Naive thymus-derived CD4-positive, alpha-beta T cell (primary cell): ENCODE measurements around the gene PHACTR1. TPM values are rescaled to one million over a fixed set of nuclear protein-coding genes. Genes with fewer than 3 reads are reported as not detected.
A peak's percentile ranks its signal among the peaks of the same experiment; 100 is the strongest.

ENCODE experiments used
- ATAC-seq: fragments of 150-1000 bp; cut with Tn5 transposase; 2 replicates; pipeline ENCODE4 v1.10.0; 2021; ENCODE audit warnings: mild to moderate bottlenecking, moderate library complexity
- CTCF ChIA-PET: fragments of 350-600 bp; sonication (Branson Sonifier 250); formaldehyde crosslinking; loops from one replicate; lab custom pipeline; 2021; ENCODE audit warnings: antibody characterized with exemption; lab: Charles Lee
- POLR2A ChIA-PET: fragments of 350-600 bp; sonication (Branson Sonifier 250); formaldehyde crosslinking; loops from one replicate; lab custom pipeline; 2021; ENCODE audit warnings: antibody characterized with exemption, inconsistent platforms; lab: Charles Lee
- DNase-seq, 9 donors: peaks; one replicate each; pipeline versions ENCODE4 v3.0.0 to v3.0.0-alpha.2; 2020 to 2022; ENCODE audit warnings: mixed read lengths in 1 of 9
- H3K27ac ChIP-seq: one replicate; pipeline ENCODE4 v1.7.0; 2013; ENCODE audit warnings: mild to moderate bottlenecking, low read depth, low read length, moderate library complexity
- H3K27me3 ChIP-seq, 2 donors: one replicate each; pipeline ENCODE4 v1.7.0; 2013; ENCODE audit warnings: low read length in 2 of 2, mild to moderate bottlenecking in 2 of 2, moderate library complexity in 2 of 2; ENCODE audit not compliant: control insufficient read depth in 2 of 2, insufficient read depth in 2 of 2
- H3K36me3 ChIP-seq, 3 experiments: 1 replicate in 2 of 3; 2 replicates in 1 of 3; pipeline ENCODE4 v1.7.0; 2013; ENCODE audit warnings: low read length in 3 of 3, mild to moderate bottlenecking in 3 of 3, moderate library complexity in 1 of 3; ENCODE audit not compliant: insufficient read depth in 3 of 3, control insufficient read depth in 2 of 3
- H3K4me1 ChIP-seq, 2 donors: one replicate each; pipeline ENCODE4 v1.7.0; 2013; ENCODE audit warnings: low read length in 2 of 2, mild to moderate bottlenecking in 2 of 2, moderate library complexity in 1 of 2; ENCODE audit not compliant: control insufficient read depth in 2 of 2, insufficient read depth in 2 of 2
- H3K4me3 ChIP-seq: 2 replicates; pipeline ENCODE4 v1.7.0; 2013; ENCODE audit warnings: mild to moderate bottlenecking, low read length
- H3K9me3 ChIP-seq, 3 experiments: 1 replicate in 2 of 3; 2 replicates in 1 of 3; pipeline ENCODE4 v1.7.0; 2013; ENCODE audit warnings: low read length in 3 of 3; ENCODE audit not compliant: control insufficient read depth in 2 of 3
- H3K27ac Mint-ChIP-seq, 9 donors: one replicate each; pipeline ENCODE4 v1.8.0; 2020 to 2022; ENCODE audit warnings: mixed read lengths in 9 of 9, mild to moderate bottlenecking in 8 of 9, moderate library complexity in 5 of 9, inconsistent platforms in 2 of 9
- H3K27me3 Mint-ChIP-seq, 5 donors: one replicate each; pipeline ENCODE4 v1.8.0; 2021 to 2022; ENCODE audit warnings: mixed read lengths in 5 of 5, mild to moderate bottlenecking in 1 of 5
- H3K36me3 Mint-ChIP-seq, 5 donors: one replicate each; pipeline ENCODE4 v1.8.0; 2020 to 2022; ENCODE audit warnings: mixed read lengths in 5 of 5, mild to moderate bottlenecking in 3 of 5, inconsistent platforms in 1 of 5
- H3K4me1 Mint-ChIP-seq, 7 donors: one replicate each; pipeline ENCODE4 v1.8.0; 2020 to 2022; ENCODE audit warnings: mixed read lengths in 7 of 7, mild to moderate bottlenecking in 3 of 7, inconsistent platforms in 1 of 7
- H3K4me3 Mint-ChIP-seq, 10 donors: one replicate each; pipeline ENCODE4 v1.8.0; 2020 to 2022; ENCODE audit warnings: mild to moderate bottlenecking in 10 of 10, mixed read lengths in 10 of 10, moderate library complexity in 6 of 10, inconsistent platforms in 2 of 10
- H3K9me3 Mint-ChIP-seq, 11 donors: one replicate each; pipeline ENCODE4 v1.8.0; 2020 to 2022; ENCODE audit warnings: mixed read lengths in 11 of 11, mild to moderate bottlenecking in 4 of 11, inconsistent platforms in 1 of 11, moderate library complexity in 1 of 11
- intact Hi-C, 2 donors: fragments of 100-400 bp; cut with micrococcal nuclease; formaldehyde crosslinking; loops; one replicate each; pipeline ENCODE4 v1.15.1; 2023
- polyA plus RNA-seq, 2 donors: library from polyadenylated mRNA; unstranded; fragments of 300-500 nt; fragmentation: Illumina TruSeq; gene quantifications; one replicate each; pipeline ENCODE4 v1.2.3, GENCODE V29; 2021
- total RNA-seq, 6 experiments: library from RNA in 5 of 6; stranded (reverse) in 5 of 6; gene quantifications; 1 replicate in 5 of 6; 2 replicates in 1 of 6; pipeline ENCODE4 v1.2.3 and lab custom pipeline; 2021 to 2026

PHACTR1 gene
- total and polyA plus RNA-seq, 7 experiments from 2014 or later = 0.18 to 43.1 (median 0.62) TPM

- peaks cover 0 to 4% (median 0%) of the 10 kb centered on the region in 5 donors for H3K27me3 Mint-ChIP-seq
- H3K36me3 ChIP-seq = no peaks in the 10 kb centered on the region
- ATAC-seq = no peak
- H3K4me1 ChIP-seq = peaks cover 0 to 5% of the 10 kb centered on the region in 2 donors
- H3K4me3 Mint-ChIP-seq = no peak overlapping the region
- intact Hi-C loops = no loop called here
- H3K36me3 Mint-ChIP-seq = peaks cover 0 to 18% (median 10%) of the 10 kb centered on the region in 5 donors
- peak overlapping the region in 2 of 9 donors; percentile 33 to 53 for H3K27ac Mint-ChIP-seq
- ChIA-PET CTCF (no interaction called here), POLR2A (interaction anchor here (0.6 kb wide), 1 partner anchor 533 kb away, joined by 3 read pairs; no protein-coding TSS in a partner anchor)
- peaks cover 0 to 4% (median 0%) of the 10 kb centered on the region in 3 experiments for H3K9me3 ChIP-seq
- peaks cover 0 to 11% (median 2%) of the 10 kb centered on the region in 11 donors for H3K9me3 Mint-ChIP-seq
- no peak overlapping the region for H3K4me3 ChIP-seq
- no peak overlapping the region for H3K27ac ChIP-seq
- H3K4me1 Mint-ChIP-seq = peaks cover 4 to 18% (median 14%) of the 10 kb centered on the region in 7 donors
- DNase-seq = no peak
- H3K27me3 ChIP-seq = no peaks in the 10 kb centered on the region
These were observed 544.3 kb downstream of the PHACTR1 start for GRCh38 chr6:13260831-13261230.

DNA sequence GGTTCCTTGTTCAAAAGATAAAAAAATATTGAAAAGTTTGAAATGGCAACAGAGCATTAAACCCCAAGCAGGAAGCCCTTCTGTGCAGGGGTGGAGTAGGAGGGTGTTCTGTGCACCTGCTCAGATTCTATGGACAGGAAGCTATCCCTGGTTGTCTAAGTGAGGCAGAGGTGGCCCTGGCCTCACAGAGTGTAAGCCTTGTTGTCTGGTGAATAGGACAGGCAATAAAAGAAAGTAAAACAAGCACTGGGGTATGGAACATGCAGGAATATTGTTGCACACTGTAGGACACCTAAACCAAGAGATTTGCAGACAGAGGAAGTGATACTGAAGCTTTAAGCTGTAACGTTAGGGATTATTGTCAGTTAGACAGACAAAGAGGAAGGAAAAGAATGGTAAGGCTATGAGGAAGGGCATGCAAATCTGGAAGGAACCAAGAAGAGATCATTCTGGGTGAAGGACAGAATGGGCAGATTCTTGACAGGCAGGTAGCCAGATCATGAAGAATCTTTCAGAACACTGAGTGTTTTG is 545.0 kb downstream of the PHACTR1 start:
- POLR2A ChIA-PET = no interaction called here
- peaks cover 0 to 8% (median 2%) of the 10 kb centered on the region in 11 donors for H3K9me3 Mint-ChIP-seq
- peaks cover 4 to 18% (median 14%) of the 10 kb centered on the region in 7 donors for H3K4me1 Mint-ChIP-seq
- CTCF ChIA-PET = no interaction called here
- ATAC-seq = peak; percentile 87
- H3K4me1 ChIP-seq = peaks cover 0 to 5% of the 10 kb centered on the region in 2 donors
- H3K27me3 ChIP-seq = no peaks in the 10 kb centered on the region
- H3K27ac ChIP-seq = no peak overlapping the region
- no peak overlapping the region for H3K4me3 Mint-ChIP-seq
- H3K9me3 ChIP-seq = no peaks in the 10 kb centered on the region
- H3K4me3 ChIP-seq = no peak overlapping the region
- peak in 5 of 9 donors; percentile 15 to 35 (median 19) for DNase-seq
- intact Hi-C loops = no loop called here
- peaks cover 0 to 7% (median 0%) of the 10 kb centered on the region in 5 donors for H3K27me3 Mint-ChIP-seq
- peak overlapping the region in 4 of 9 donors; percentile 10 to 65 (median 22) for H3K27ac Mint-ChIP-seq
- no peaks in the 10 kb centered on the region for H3K36me3 ChIP-seq
- peaks cover 3 to 22% (median 13%) of the 10 kb centered on the region in 5 donors for H3K36me3 Mint-ChIP-seq

DNA sequence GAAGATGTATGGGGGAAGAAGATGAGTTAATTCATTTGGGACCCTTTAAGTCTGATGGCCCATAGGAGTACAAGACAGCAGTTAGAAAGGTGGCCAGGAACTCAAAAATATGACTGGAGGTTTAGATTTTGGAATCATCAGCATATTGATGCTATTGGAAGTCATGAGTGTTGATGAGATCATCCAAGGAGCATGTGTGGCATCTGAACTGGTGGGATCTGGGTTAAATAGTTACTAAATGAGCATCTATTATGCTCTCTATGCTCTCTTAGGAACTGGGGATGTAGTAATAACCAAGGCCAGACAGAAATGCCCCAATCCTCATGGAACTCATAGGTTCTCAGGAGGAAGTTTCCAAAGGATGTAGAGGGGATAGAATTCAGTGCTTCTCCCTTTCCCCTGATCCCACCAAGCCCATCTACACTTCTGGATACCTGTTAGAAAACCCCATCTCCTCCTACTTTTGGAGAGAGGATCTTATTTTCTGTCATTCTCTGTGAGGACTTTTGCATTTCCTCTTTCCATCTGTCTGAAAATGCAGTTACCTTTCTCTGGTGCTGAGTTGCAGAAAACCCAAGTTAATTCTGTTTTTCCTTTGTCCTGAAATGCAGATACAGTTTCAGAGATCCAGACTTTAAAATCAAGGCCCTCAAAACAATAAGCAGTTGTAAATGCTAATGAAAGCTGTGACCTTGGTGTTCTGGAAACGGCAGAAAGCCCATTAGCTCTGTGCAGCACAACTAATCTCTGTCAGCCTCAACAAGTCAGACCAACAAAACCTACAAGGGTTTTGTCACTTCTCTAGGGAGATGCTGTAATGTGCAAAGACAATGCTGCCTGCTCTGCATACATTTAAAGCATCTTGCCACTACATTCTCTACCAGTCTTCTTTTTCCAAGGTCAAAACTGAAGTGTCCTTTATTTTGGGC is 546.0 kb downstream of the PHACTR1 start:
- Histone ChIP-seq H3K36me3 (no peaks in the 10 kb centered on the region), H3K27ac (no peak overlapping the region), H3K4me3 (no peak overlapping the region), H3K9me3 (no peaks in the 10 kb centered on the region), H3K27me3 (no peaks in the 10 kb centered on the region), H3K4me1 (peaks cover 0 to 5% of the 10 kb centered on the region in 2 donors)
- CTCF ChIA-PET = no interaction called here
- Mint-ChIP-seq H3K4me3 (no peak overlapping the region), H3K27ac (no peak overlapping the region), H3K9me3 (peaks cover 0 to 5% (median 0%) of the 10 kb centered on the region in 11 donors), H3K4me1 (peaks cover 4 to 18% (median 14%) of the 10 kb centered on the region in 7 donors), H3K36me3 (peaks cover 3 to 17% (median 14%) of the 10 kb centered on the region in 5 donors), H3K27me3 (peaks cover 0 to 7% (median 0%) of the 10 kb centered on the region in 5 donors)
- POLR2A ChIA-PET = no interaction called here
- ATAC-seq = no peak
- no peak for DNase-seq
- intact Hi-C loops = no loop called here

GRCh38 chr6:13263669-13264068 is 547.1 kb downstream of the PHACTR1 start:
- H3K9me3 Mint-ChIP-seq = peaks cover 0 to 5% (median 0%) of the 10 kb centered on the region in 11 donors
- ChIA-PET POLR2A (no interaction called here), CTCF (no interaction called here)
- Histone ChIP-seq H3K4me3 (no peak overlapping the region), H3K27me3 (no peaks in the 10 kb centered on the region), H3K4me1 (peaks cover 0 to 5% of the 10 kb centered on the region in 2 donors), H3K27ac (no peak overlapping the region), H3K36me3 (no peaks in the 10 kb centered on the region), H3K9me3 (no peaks in the 10 kb centered on the region)
- DNase-seq (no peak), ATAC-seq (no peak)
- H3K36me3 Mint-ChIP-seq = peaks cover 0 to 16% (median 14%) of the 10 kb centered on the region in 5 donors
- H3K4me1 Mint-ChIP-seq = peaks cover 4 to 18% (median 14%) of the 10 kb centered on the region in 7 donors
- peaks cover 0 to 7% (median 0%) of the 10 kb centered on the region in 5 donors for H3K27me3 Mint-ChIP-seq
- intact Hi-C loops = no loop called here
- no peak overlapping the region for H3K4me3 Mint-ChIP-seq
- no peak overlapping the region for H3K27ac Mint-ChIP-seq

GRCh38 chr6:13267142-13267651 is 550.6 kb downstream of the PHACTR1 start:
- POLR2A ChIA-PET = no interaction called here
- Histone ChIP-seq H3K36me3 (no peaks in the 10 kb centered on the region), H3K9me3 (no peaks in the 10 kb centered on the region), H3K4me1 (no peaks in the 10 kb centered on the region), H3K27ac (no peak overlapping the region), H3K4me3 (no peak overlapping the region), H3K27me3 (no peaks in the 10 kb centered on the region)
- intact Hi-C loops = no loop called here
- CTCF ChIA-PET = no interaction called here
- ATAC-seq (no peak), DNase-seq (no peak)
- Mint-ChIP-seq H3K27me3 (peaks cover 0 to 9% (median 0%) of the 10 kb centered on the region in 5 donors), H3K4me3 (no peak overlapping the region), H3K4me1 (peaks cover 0 to 6% (median 2%) of the 10 kb centered on the region in 7 donors), H3K36me3 (peaks cover 0 to 17% (median 15%) of the 10 kb centered on the region in 5 donors), H3K9me3 (peaks cover 0 to 5% (median 0%) of the 10 kb centered on the region in 11 donors), H3K27ac (no peak overlapping the region)

GRCh38 chr6:13268913-13269518 is 552.4 kb downstream of the PHACTR1 start:
- ChIA-PET POLR2A (no interaction called here), CTCF (no interaction called here)
- Mint-ChIP-seq H3K27ac (no peak overlapping the region), H3K27me3 (peaks cover 0 to 12% (median 0%) of the 10 kb centered on the region in 5 donors), H3K4me3 (no peak overlapping the region), H3K9me3 (peaks cover 0 to 5% (median 0%) of the 10 kb centered on the region in 11 donors), H3K36me3 (peaks cover 0 to 18% (median 15%) of the 10 kb centered on the region in 5 donors), H3K4me1 (peaks cover 8 to 24% (median 17%) of the 10 kb centered on the region in 7 donors)
- no peaks in the 10 kb centered on the region for H3K36me3 ChIP-seq
- intact Hi-C loops = no loop called here
- H3K4me1 ChIP-seq = peaks cover 8 to 12% of the 10 kb centered on the region in 2 donors
- H3K4me3 ChIP-seq = no peak overlapping the region
- DNase-seq (no peak), ATAC-seq (no peak)
- no peaks in the 10 kb centered on the region for H3K9me3 ChIP-seq
- H3K27ac ChIP-seq = no peak overlapping the region
- no peaks in the 10 kb centered on the region for H3K27me3 ChIP-seq
